Ecto neural progenitor cell (in vitro differentiated cells): Measurements from ENCODE around the gene CORO2B.

Source experiments
- DNase-seq: peaks from one replicate; pipeline ENCODE4 v3.0.0-alpha.2; 2018; ENCODE audit warnings: low spot score

CORO2B gene

GRCh38 chr15:68627995-68628394 is 49.2 kb downstream of the CORO2B start:
- DNase-seq, result no peak

GRCh38 chr15:68629519-68630210 is 50.9 kb downstream of the CORO2B start:
- DNase-seq, result no peak

GRCh38 chr15:68630211-68630555 is 51.4 kb downstream of the CORO2B start:
- no peak for DNase-seq

GRCh38 chr15:68630836-68631235 is 52.0 kb downstream of the CORO2B start:
- no peak for DNase-seq

- no peak for DNase-seq
These were observed 52.8 kb downstream of the CORO2B start for GRCh38 chr15:68631601-68632051.

- DNase-seq, result no peak
These were observed 53.3 kb downstream of the CORO2B start for GRCh38 chr15:68632101-68632500.

- no peak for DNase-seq
These were observed 54.7 kb downstream of the CORO2B start for GRCh38 chr15:68633231-68634121.

- no peak for DNase-seq
These were observed 55.3 kb downstream of the CORO2B start for GRCh38 chr15:68634122-68634482.

GRCh38 chr15:68634531-68634930 is 55.7 kb downstream of the CORO2B start:
- no peak for DNase-seq

- DNase-seq, result no peak
These were observed 56.3 kb downstream of the CORO2B start for GRCh38 chr15:68635141-68635540.

- no peak for DNase-seq
These were observed 57.5 kb downstream of the CORO2B start for GRCh38 chr15:68636256-68636655.

- no peak for DNase-seq
These were observed 59.1 kb downstream of the CORO2B start for GRCh38 chr15:68637767-68638404.

GRCh38 chr15:68638953-68639515 is 60.2 kb downstream of the CORO2B start:
- DNase-seq, result no peak

GRCh38 chr15:68639926-68640600 is 61.3 kb downstream of the CORO2B start:
- no peak for DNase-seq

- DNase-seq, result no peak
These were observed 62.1 kb downstream of the CORO2B start for GRCh38 chr15:68640791-68641331.

- no peak for DNase-seq
These were observed 62.6 kb downstream of the CORO2B start for GRCh38 chr15:68641376-68641775.

GRCh38 chr15:68642491-68642845 is 63.7 kb downstream of the CORO2B start:
- no peak for DNase-seq

- no peak for DNase-seq
These were observed 64.5 kb downstream of the CORO2B start for GRCh38 chr15:68643216-68643830.

GRCh38 chr15:68644083-68644904 is 65.5 kb downstream of the CORO2B start:
- no peak for DNase-seq

GRCh38 chr15:68644996-68645395 is 66.2 kb downstream of the CORO2B start:
- DNase-seq, result no peak

GRCh38 chr15:68646156-68646555 is 67.4 kb downstream of the CORO2B start:
- no peak for DNase-seq
